ENCODE data around the gene PREB. TPM values are rescaled to one million over a fixed set of nuclear protein-coding genes. Genes with fewer than 3 reads are reported as not detected.

PREB gene
- total and polyA plus RNA-seq, 2 of the 13 experiments (the other 11 are each of a cell fraction or from before 2014, with no cell fraction given), result 112 to 192 TPM

- TF ChIP-seq ZNF770 (CRISPR knock-in tag; IDR thresholded peaks at IDR 0.05) (no peak), MYPOP (CRISPR knock-in tag; IDR thresholded peaks at IDR 0.05) (no peak), ARID2 (CRISPR knock-in tag; IDR thresholded peaks at IDR 0.05; ENCODE audit: borderline replicate concordance) (no peak), SRY (CRISPR knock-in tag; IDR thresholded peaks at IDR 0.05) (no peak), GPN1 (CRISPR knock-in tag; IDR thresholded peaks at IDR 0.05; ENCODE audit: borderline replicate concordance) (no peak), ZSCAN31 (CRISPR knock-in tag; IDR thresholded peaks at IDR 0.05; ENCODE audit: low read depth) (no peak), SYNCRIP (IDR thresholded peaks at IDR 0.05; ENCODE audit: insufficient read depth, low read depth, low read length) (no peak), GTF2F1 (IDR thresholded peaks at IDR 0.05; ENCODE audit: low read length) (no peak), ZNF407 (CRISPR knock-in tag; IDR thresholded peaks at IDR 0.05; ENCODE audit: not compliant biosample characterization) (no peak), ZFP62 (CRISPR knock-in tag; IDR thresholded peaks at IDR 0.05) (no peak), CEBPB (IDR thresholded peaks at IDR 0.05; ENCODE audit: borderline replicate concordance, low read depth, low read length) (no peak), TEAD2 (CRISPR knock-in tag; IDR thresholded peaks at IDR 0.05) (no peak), ZNF75D (CRISPR knock-in tag; IDR thresholded peaks at IDR 0.05; ENCODE audit: borderline replicate concordance) (no peak), ZFP37 (CRISPR knock-in tag; IDR thresholded peaks at IDR 0.05; ENCODE audit: borderline replicate concordance) (no peak)
These were observed 42.4 kb downstream of the PREB start (continued) for GRCh38 chr2:27091746-27092695.

Measured in HepG2 (cell line).